Fibroblast of lung (primary cell): ENCODE results near the gene STARD3NL. TPM values are rescaled to one million over a fixed set of nuclear protein-coding genes. Genes with fewer than 3 reads are reported as not detected.

ENCODE experiments used
- DNase-seq, 2 donors: peaks; one replicate each; pipeline versions ENCODE4 v3.0.0 to v3.0.0-alpha.2; 2010; ENCODE audit warnings: low read depth in 2 of 2
- H2AFZ ChIP-seq: 2 replicates; pipeline ENCODE4 v1.5.1; 2012; ENCODE audit warnings: low read length, control low read depth, inconsistent platforms
- H3K27ac ChIP-seq: 2 replicates; pipeline ENCODE4 v1.5.1; 2011; ENCODE audit warnings: low read length, control low read depth; ENCODE audit not compliant: insufficient read depth
- H3K27me3 ChIP-seq: 2 replicates; pipeline ENCODE4 v1.5.1; 2011; ENCODE audit warnings: mild to moderate bottlenecking, low read length; ENCODE audit not compliant: control insufficient read depth, insufficient read depth
- H3K36me3 ChIP-seq: 2 replicates; pipeline ENCODE4 v1.5.1; 2011; ENCODE audit warnings: low read length; ENCODE audit not compliant: control insufficient read depth, insufficient read depth
- H3K4me1 ChIP-seq: 2 replicates; pipeline ENCODE4 v1.5.1; 2011; ENCODE audit warnings: low read length; ENCODE audit not compliant: control insufficient read depth, insufficient read depth; ENCODE audit errors: extremely low read depth
- H3K4me2 ChIP-seq: 2 replicates; pipeline ENCODE4 v1.5.1; 2011; ENCODE audit warnings: low read length, control low read depth; ENCODE audit not compliant: insufficient read depth; ENCODE audit errors: extremely low read depth
- H3K4me3 ChIP-seq, 4 experiments: fragments of 200-600 bp in 1 of 4; sonication (generic) in 1 of 4; replicated peaks in 1 of 4; 2 replicates each; pipeline ENCODE4 v1.5.1; 2011 to 2016; ENCODE audit warnings: low read length in 4 of 4, low read depth in 3 of 4, mild to moderate bottlenecking in 3 of 4, control low read depth in 2 of 4, inconsistent platforms in 1 of 4, mixed read lengths in 1 of 4; ENCODE audit not compliant: insufficient read depth in 1 of 4; ENCODE audit errors: control extremely low read depth in 1 of 4
- H3K79me2 ChIP-seq: 2 replicates; pipeline ENCODE4 v1.5.1; 2012; ENCODE audit warnings: mild to moderate bottlenecking, low read length, inconsistent platforms; ENCODE audit not compliant: control insufficient read depth, insufficient read depth
- H3K9ac ChIP-seq: 2 replicates; pipeline ENCODE4 v1.5.1; 2011; ENCODE audit warnings: mild to moderate bottlenecking, low read length, control low read depth; ENCODE audit not compliant: insufficient read depth
- H3K9me3 ChIP-seq: 2 replicates; pipeline ENCODE4 v1.5.1; 2012; ENCODE audit warnings: low read depth, low read length; ENCODE audit not compliant: control insufficient read depth, insufficient read depth
- H4K20me1 ChIP-seq: 2 replicates; pipeline ENCODE4 v1.5.1; 2011; ENCODE audit warnings: low read length; ENCODE audit not compliant: control insufficient read depth, insufficient read depth; ENCODE audit errors: extremely low read depth
- CTCF ChIP-seq, 2 donors: IDR thresholded peaks in 1 of 2; conservative IDR thresholded peaks in 1 of 2; 1 replicate in 1 of 2; 2 replicates in 1 of 2; pipeline ENCODE4 v1.5.1; 2011 to 2012; ENCODE audit warnings: low read length in 2 of 2, control low read depth in 1 of 2, inconsistent platforms in 1 of 2, low read depth in 1 of 2, mild to moderate bottlenecking in 1 of 2
- EZH2 ChIP-seq: IDR thresholded peaks from 2 replicates; pipeline ENCODE4 v1.5.1; 2012; ENCODE audit warnings: low read length, control low read depth, mild to moderate bottlenecking; ENCODE audit errors: missing control alignments
- polyA plus RNA-seq, 2 donors: library from polyadenylated mRNA; depleted of rRNA in 1 of 2; stranded (reverse) in 1 of 2; unstranded in 1 of 2; fragments of >200 nt; gene quantifications; 2 replicates each; pipeline ENCODE4 v1.2.1, GENCODE V29; 2011 to 2012; ENCODE audit warnings: missing spikeins in 1 of 2
- total RNA-seq: library from RNA; depleted of rRNA; stranded (reverse); fragments of >200 nt; gene quantifications from 2 replicates; pipeline ENCODE4 v1.2.1, GENCODE V29; 2014

STARD3NL gene
- total and polyA plus RNA-seq, 2 donors (not counting 1 experiment from before 2014, with no cell fraction given), result 71.9 to 105 TPM

- Histone ChIP-seq H3K4me1 (no peaks in the 10 kb centered on the region), H3K4me2 (no peak overlapping the region), H4K20me1 (no peaks in the 10 kb centered on the region), H3K27ac (no peak overlapping the region), H3K36me3 (no peaks in the 10 kb centered on the region), H3K9me3 (no peaks in the 10 kb centered on the region), H3K79me2 (no peaks in the 10 kb centered on the region), H3K27me3 (no peaks in the 10 kb centered on the region), H3K4me3 (no peak overlapping the region), H2AFZ (no peak overlapping the region), H3K9ac (no peak overlapping the region)
- DNase-seq, result no peak
- TF ChIP-seq EZH2, result no peak
- TF ChIP-seq CTCF (conservative IDR thresholded peaks at IDR 0.05 in 1 of 2, IDR thresholded peaks at IDR 0.05 in 1 of 2; ENCODE audit: low read depth in 1 of 2, low read length in 2 of 2), result no peak
These were observed 23.8 kb upstream of the STARD3NL start for GRCh38 chr7:38154278-38154677.

GRCh38 chr7:38160003-38160571 is 18.0 kb upstream of the STARD3NL start:
- no peak for TF ChIP-seq EZH2
- TF ChIP-seq CTCF (conservative IDR thresholded peaks at IDR 0.05 in 1 of 2, IDR thresholded peaks at IDR 0.05 in 1 of 2; ENCODE audit: low read depth in 1 of 2, low read length in 2 of 2), result no peak
- DNase-seq, result no peak
- no peaks in the 10 kb centered on the region for H3K27me3 ChIP-seq
- H3K4me1 ChIP-seq, result no peaks in the 10 kb centered on the region
- H3K4me2 ChIP-seq, result no peak overlapping the region
- H4K20me1 ChIP-seq, result no peaks in the 10 kb centered on the region
- no peaks in the 10 kb centered on the region for H3K36me3 ChIP-seq
- no peak overlapping the region for H3K27ac ChIP-seq
- H2AFZ ChIP-seq, result no peak overlapping the region
- H3K4me3 ChIP-seq, result no peak overlapping the region
- no peaks in the 10 kb centered on the region for H3K79me2 ChIP-seq
- no peak overlapping the region for H3K9ac ChIP-seq
- H3K9me3 ChIP-seq, result no peaks in the 10 kb centered on the region

- Histone ChIP-seq H3K36me3 (no peaks in the 10 kb centered on the region), H2AFZ (no peak overlapping the region), H3K9me3 (no peaks in the 10 kb centered on the region), H3K79me2 (no peaks in the 10 kb centered on the region), H3K27me3 (no peaks in the 10 kb centered on the region), H3K4me2 (no peak overlapping the region), H3K4me3 (no peak overlapping the region), H3K9ac (no peak overlapping the region), H4K20me1 (no peaks in the 10 kb centered on the region), H3K27ac (no peak overlapping the region), H3K4me1 (no peaks in the 10 kb centered on the region)
- DNase-seq, result no peak
- TF ChIP-seq CTCF (conservative IDR thresholded peaks at IDR 0.05 in 1 of 2, IDR thresholded peaks at IDR 0.05 in 1 of 2; ENCODE audit: low read depth in 1 of 2, low read length in 2 of 2) (no peak), EZH2 (no peak)
These were observed 16.0 kb upstream of the STARD3NL start for GRCh38 chr7:38162036-38162435.
